ENCODE results near the gene EYA2. TPM values are rescaled to one million over a fixed set of nuclear protein-coding genes. Genes with fewer than 3 reads are reported as not detected.
A peak's percentile ranks its signal among the peaks of the same experiment; 100 is the strongest.

Gene EYA2
- total RNA-seq, 2 donors from 2014 or later = 30.0 to 31.0 TPM

DNA sequence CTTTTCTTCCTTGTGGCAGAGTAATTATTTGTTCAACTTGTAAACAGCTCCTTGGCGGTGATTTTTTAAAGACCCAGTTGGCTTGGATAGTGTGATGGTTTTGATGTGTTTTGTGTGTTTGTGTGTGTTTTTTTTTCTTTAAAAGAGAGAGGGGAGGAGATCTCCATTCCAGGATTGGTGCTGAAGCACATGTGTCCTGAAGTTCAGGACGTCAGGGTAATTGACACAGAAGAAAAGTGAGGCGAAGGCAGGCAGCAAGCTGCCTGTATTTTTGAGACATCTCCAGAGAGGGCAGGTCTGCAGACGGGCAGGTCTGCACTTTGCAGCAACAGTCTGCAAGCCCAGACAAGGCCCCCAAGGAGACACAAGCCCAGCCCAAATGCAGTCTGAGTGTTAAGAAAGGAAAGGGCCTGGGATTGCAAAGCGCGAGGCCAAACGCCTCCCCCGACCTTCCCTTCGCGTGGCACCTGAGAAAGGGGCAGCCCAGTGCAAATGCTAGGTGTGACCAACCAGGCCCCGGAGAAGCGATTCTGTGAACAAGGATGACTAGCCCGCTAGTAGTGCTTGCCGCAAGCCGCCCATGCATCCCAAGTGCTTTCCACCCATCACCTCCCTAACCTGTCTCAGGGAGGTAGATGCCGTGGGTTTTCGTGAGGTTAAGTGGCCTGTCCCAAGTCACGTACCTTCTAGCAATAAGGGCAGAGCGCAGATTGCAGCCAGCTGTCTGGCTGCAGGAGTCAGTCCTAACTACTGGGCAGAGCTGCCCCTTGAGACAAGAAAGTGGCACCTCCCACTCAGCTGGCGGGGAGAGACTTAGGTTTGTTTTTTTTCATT lies 231.3 kb downstream of the EYA2 start:
- Histone ChIP-seq H3K9me3 (no peaks in the 10 kb centered on the region), H3K4me1 (replicated peaks) (peaks cover 8% of the 10 kb centered on the region), H3K27ac (peak overlapping the region; percentile 70 to 72), H3K36me3 (no peaks in the 10 kb centered on the region), H3K4me3 (no peak overlapping the region), H3K27me3 (replicated peaks; ENCODE audit: insufficient read depth) (no peaks in the 10 kb centered on the region)
- TF ChIP-seq CTCF (IDR thresholded peaks at IDR 0.05) = no peak
- TF ChIP-seq POLR2A (IDR thresholded peaks at IDR 0.05) = peak; percentile 9
- TF ChIP-seq POLR2AphosphoS5 (IDR thresholded peaks at IDR 0.05) = peak; percentile 68
- intact Hi-C loops (cut with DNase I) = loop anchor here (10.0 kb wide), 1 partner anchor 231 kb away; the partner anchor contains the start of gene EYA2
- peak; percentile 74 for DNase-seq (ENCODE audit: low spot score)
- 37% methylated on average over 20 of the region's 20 CpGs for WGBS

DNA sequence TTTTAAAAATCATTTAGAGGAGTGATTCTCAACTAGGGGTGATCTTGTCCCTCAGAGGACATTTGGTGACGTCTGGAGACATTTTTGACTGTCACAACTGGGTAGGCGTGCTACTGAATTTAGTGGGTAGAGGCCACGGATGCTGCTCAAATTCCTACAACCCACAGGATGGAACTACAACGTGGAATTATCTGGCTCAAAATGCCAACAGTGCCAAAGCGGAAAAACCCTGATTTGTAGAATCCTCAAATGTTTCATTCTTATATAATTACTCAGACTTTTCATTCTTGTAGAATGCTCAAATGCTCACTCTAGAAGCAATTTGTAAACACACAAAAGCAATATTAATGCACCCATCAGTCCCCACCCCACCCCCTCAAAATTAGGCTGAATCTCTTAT lies 232.1 kb downstream of the EYA2 start:
- H3K9me3 ChIP-seq = no peaks in the 10 kb centered on the region
- H3K4me1 ChIP-seq (replicated peaks) = peaks cover 8% of the 10 kb centered on the region
- TF ChIP-seq POLR2A (IDR thresholded peaks at IDR 0.05) (no peak), POLR2AphosphoS5 (IDR thresholded peaks at IDR 0.05) (no peak), CTCF (IDR thresholded peaks at IDR 0.05) (no peak)
- no peaks in the 10 kb centered on the region for H3K36me3 ChIP-seq
- H3K27ac ChIP-seq = peak overlapping the region; percentile 70 to 72
- no peaks in the 10 kb centered on the region for H3K27me3 ChIP-seq (replicated peaks; ENCODE audit: insufficient read depth)
- WGBS = 70% methylated on average over 5 of the region's 5 CpGs
- no peak for DNase-seq (ENCODE audit: low spot score)
- H3K4me3 ChIP-seq = no peak overlapping the region
- intact Hi-C loops (cut with DNase I) = loop anchor here (10.0 kb wide), 1 partner anchor 232 kb away; the partner anchor contains the start of gene EYA2

DNA sequence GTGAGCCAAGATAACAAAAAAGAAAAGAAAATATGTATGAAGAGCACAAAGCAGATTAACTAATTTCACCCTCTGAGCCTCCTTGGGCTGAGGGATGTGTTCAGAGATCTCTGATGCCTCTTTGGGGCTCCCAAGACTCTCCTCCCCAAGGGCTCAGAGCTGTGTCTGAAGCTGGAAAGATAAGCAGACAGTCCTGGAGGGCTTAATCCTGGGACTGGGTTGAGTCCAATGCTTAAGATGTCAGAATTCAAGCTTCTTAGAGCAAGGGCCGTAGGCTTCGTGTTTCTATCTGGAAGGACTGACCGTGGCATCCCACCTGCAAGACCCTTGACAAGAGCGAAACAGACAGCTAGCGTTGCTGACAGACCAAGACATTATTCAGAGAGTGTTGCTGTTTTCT lies 232.9 kb downstream of the EYA2 start:
- TF ChIP-seq POLR2AphosphoS5 (IDR thresholded peaks at IDR 0.05) = no peak
- no peak for TF ChIP-seq POLR2A (IDR thresholded peaks at IDR 0.05)
- no peak for TF ChIP-seq CTCF (IDR thresholded peaks at IDR 0.05)
- intact Hi-C loops (cut with DNase I) = loop anchor here (10.0 kb wide), 1 partner anchor 233 kb away; the partner anchor contains the start of gene EYA2
- WGBS = 79% methylated on average over 5 of the region's 5 CpGs

GRCh38 chr20:47127999-47128398 lies 233.4 kb downstream of the EYA2 start:
- H3K27ac ChIP-seq = peak overlapping the region; percentile 36 to 42
- intact Hi-C loops (cut with DNase I) = loop anchor here (10.0 kb wide), 1 partner anchor 233 kb away; the partner anchor contains the start of gene EYA2
- TF ChIP-seq POLR2A (IDR thresholded peaks at IDR 0.05) (no peak), POLR2AphosphoS5 (IDR thresholded peaks at IDR 0.05) (peak; percentile 46)
- H3K4me1 ChIP-seq (replicated peaks) = peaks cover 8% of the 10 kb centered on the region
- no peak overlapping the region for H3K4me3 ChIP-seq
- H3K27me3 ChIP-seq (replicated peaks; ENCODE audit: insufficient read depth) = no peaks in the 10 kb centered on the region
- no peaks in the 10 kb centered on the region for H3K36me3 ChIP-seq
- 14% methylated on average over 6 of the region's 6 CpGs for WGBS
- no peaks in the 10 kb centered on the region for H3K9me3 ChIP-seq
- DNase-seq (ENCODE audit: low spot score) = peak; percentile 25

More for the DNA sequence above, 232.9 kb downstream of the EYA2 start:
- H3K9me3 ChIP-seq = no peaks in the 10 kb centered on the region
- H3K4me1 ChIP-seq (replicated peaks) = peaks cover 8% of the 10 kb centered on the region
- no peaks in the 10 kb centered on the region for H3K36me3 ChIP-seq
- H3K27ac ChIP-seq = peak overlapping the region; percentile 36 to 42
- DNase-seq (ENCODE audit: low spot score) = no peak
- H3K4me3 ChIP-seq = no peak overlapping the region
- no peaks in the 10 kb centered on the region for H3K27me3 ChIP-seq (replicated peaks; ENCODE audit: insufficient read depth)

GRCh38 chr20:47129306-47129705 lies 234.7 kb downstream of the EYA2 start:
- DNase-seq (ENCODE audit: low spot score) = no peak
- H3K9me3 ChIP-seq = no peaks in the 10 kb centered on the region
- H3K27me3 ChIP-seq (replicated peaks; ENCODE audit: insufficient read depth) = no peaks in the 10 kb centered on the region
- peaks cover 8% of the 10 kb centered on the region for H3K4me1 ChIP-seq (replicated peaks)
- WGBS = 93% methylated on average over 1 of the region's 1 CpG
- intact Hi-C loops (cut with DNase I) = loop anchor here (10.0 kb wide), 1 partner anchor 235 kb away; the partner anchor contains the start of gene EYA2
- H3K27ac ChIP-seq = no peak overlapping the region
- no peak for TF ChIP-seq POLR2AphosphoS5 (IDR thresholded peaks at IDR 0.05)
- no peak for TF ChIP-seq CTCF (IDR thresholded peaks at IDR 0.05)
- no peak for TF ChIP-seq POLR2A (IDR thresholded peaks at IDR 0.05)
- no peak overlapping the region for H3K4me3 ChIP-seq
- no peaks in the 10 kb centered on the region for H3K36me3 ChIP-seq

Data from prostate gland (tissue), 2 donors.